Mucosa of rectum (tissue), 2 donors: ENCODE measurements around the gene DIS3L2.

Experiments used
- H3K27ac ChIP-seq, 2 donors: one replicate each; pipeline ENCODE4 v1.7.0; 2013; ENCODE audit warnings: inconsistent platforms in 2 of 2, low read depth in 2 of 2, low read length in 2 of 2
- H3K27me3 ChIP-seq, 2 donors: one replicate each; pipeline ENCODE4 v1.7.0; 2013; ENCODE audit warnings: low read length in 2 of 2; ENCODE audit not compliant: control insufficient read depth in 2 of 2, insufficient read depth in 2 of 2
- H3K36me3 ChIP-seq, 2 donors: one replicate each; pipeline ENCODE4 v1.7.0; 2013; ENCODE audit warnings: low read length in 2 of 2; ENCODE audit not compliant: control insufficient read depth in 2 of 2, insufficient read depth in 2 of 2
- H3K4me1 ChIP-seq, 2 donors: one replicate each; pipeline ENCODE4 v1.7.0; 2013; ENCODE audit warnings: low read length in 2 of 2, mild to moderate bottlenecking in 1 of 2; ENCODE audit not compliant: control insufficient read depth in 2 of 2, insufficient read depth in 2 of 2
- H3K4me3 ChIP-seq, 2 donors: one replicate each; pipeline ENCODE4 v1.7.0; 2013; ENCODE audit warnings: low read length in 2 of 2
- H3K9ac ChIP-seq, 2 donors: one replicate each; pipeline ENCODE4 v1.7.0; 2013; ENCODE audit warnings: low read length in 2 of 2, low read depth in 1 of 2, mild to moderate bottlenecking in 1 of 2
- H3K9me3 ChIP-seq, 2 donors: one replicate each; pipeline ENCODE4 v1.7.0; 2013; ENCODE audit warnings: low read length in 2 of 2; ENCODE audit not compliant: control insufficient read depth in 2 of 2
- donor health status: healthy.
- donor health status: Normal muscosa, but diverticular disease.

The DIS3L2 gene

GRCh38 chr2:232129483-232129882 is 168.0 kb downstream of the DIS3L2 start:
- H3K36me3 ChIP-seq: peaks cover 8 to 10% of the 10 kb centered on the region in 2 donors

GRCh38 chr2:232132181-232132580 is 170.7 kb downstream of the DIS3L2 start:
- H3K4me3 ChIP-seq: no peak overlapping the region
- H3K9me3 ChIP-seq: no peaks in the 10 kb centered on the region
- no peaks in the 10 kb centered on the region for H3K4me1 ChIP-seq
- peaks cover 9 to 11% of the 10 kb centered on the region in 2 donors for H3K36me3 ChIP-seq
- H3K27ac ChIP-seq: no peak overlapping the region
- no peak overlapping the region for H3K9ac ChIP-seq
- H3K27me3 ChIP-seq: no peaks in the 10 kb centered on the region

More at GRCh38 chr2:232129483-232129882, 168.0 kb downstream of the DIS3L2 start:
- no peaks in the 10 kb centered on the region for H3K9me3 ChIP-seq
- H3K4me1 ChIP-seq: peaks cover 0 to 2% of the 10 kb centered on the region in 2 donors
- no peak overlapping the region for H3K4me3 ChIP-seq
- H3K27me3 ChIP-seq: no peaks in the 10 kb centered on the region
- H3K27ac ChIP-seq: no peak overlapping the region
- H3K9ac ChIP-seq: no peak overlapping the region

GRCh38 chr2:232133078-232133477 is 171.6 kb downstream of the DIS3L2 start:
- Histone ChIP-seq H3K4me3 (no peak overlapping the region), H3K36me3 (peaks cover 9 to 11% of the 10 kb centered on the region in 2 donors), H3K4me1 (no peaks in the 10 kb centered on the region), H3K27ac (no peak overlapping the region), H3K9ac (no peak overlapping the region), H3K9me3 (no peaks in the 10 kb centered on the region), H3K27me3 (no peaks in the 10 kb centered on the region)

- no peaks in the 10 kb centered on the region for H3K4me1 ChIP-seq
- H3K9me3 ChIP-seq: no peaks in the 10 kb centered on the region
- H3K27me3 ChIP-seq: no peaks in the 10 kb centered on the region
- no peak overlapping the region for H3K4me3 ChIP-seq
- H3K27ac ChIP-seq: no peak overlapping the region
- no peak overlapping the region for H3K9ac ChIP-seq
- peaks cover 9 to 11% of the 10 kb centered on the region in 2 donors for H3K36me3 ChIP-seq
Measured at GRCh38 chr2:232134939-232135338, 173.4 kb downstream of the DIS3L2 start.

GRCh38 chr2:232137356-232138147 is 176.0 kb downstream of the DIS3L2 start:
- H3K27me3 ChIP-seq: no peaks in the 10 kb centered on the region
- peaks cover 7 to 12% of the 10 kb centered on the region in 2 donors for H3K36me3 ChIP-seq
- H3K4me1 ChIP-seq: no peaks in the 10 kb centered on the region
- H3K4me3 ChIP-seq: no peak overlapping the region
- no peak overlapping the region for H3K27ac ChIP-seq
- H3K9ac ChIP-seq: no peak overlapping the region
- no peaks in the 10 kb centered on the region for H3K9me3 ChIP-seq

GRCh38 chr2:232138441-232138840 is 176.9 kb downstream of the DIS3L2 start:
- Histone ChIP-seq H3K9me3 (no peaks in the 10 kb centered on the region), H3K27me3 (no peaks in the 10 kb centered on the region), H3K4me3 (no peak overlapping the region), H3K36me3 (peaks cover 2 to 7% of the 10 kb centered on the region in 2 donors), H3K27ac (no peak overlapping the region), H3K9ac (no peak overlapping the region), H3K4me1 (no peaks in the 10 kb centered on the region)

- Histone ChIP-seq H3K9ac (no peak overlapping the region), H3K27me3 (no peaks in the 10 kb centered on the region), H3K36me3 (peaks cover 2 to 7% of the 10 kb centered on the region in 2 donors), H3K4me1 (no peaks in the 10 kb centered on the region), H3K27ac (no peak overlapping the region), H3K9me3 (no peaks in the 10 kb centered on the region), H3K4me3 (no peak overlapping the region)
Measured at GRCh38 chr2:232139171-232139594, 177.7 kb downstream of the DIS3L2 start.

GRCh38 chr2:232139786-232140562 is 178.5 kb downstream of the DIS3L2 start:
- Histone ChIP-seq H3K4me3 (no peak overlapping the region), H3K36me3 (peaks cover 2 to 7% of the 10 kb centered on the region in 2 donors), H3K9ac (no peak overlapping the region), H3K4me1 (no peaks in the 10 kb centered on the region), H3K27me3 (no peaks in the 10 kb centered on the region), H3K27ac (no peak overlapping the region), H3K9me3 (no peaks in the 10 kb centered on the region)

GRCh38 chr2:232141591-232141990 is 180.1 kb downstream of the DIS3L2 start:
- H3K36me3 ChIP-seq: peaks cover 4% of the 10 kb centered on the region in 2 donors
- no peak overlapping the region for H3K27ac ChIP-seq
- no peaks in the 10 kb centered on the region for H3K4me1 ChIP-seq
- H3K9me3 ChIP-seq: no peaks in the 10 kb centered on the region
- no peak overlapping the region for H3K4me3 ChIP-seq
- H3K9ac ChIP-seq: no peak overlapping the region
- no peaks in the 10 kb centered on the region for H3K27me3 ChIP-seq

- Histone ChIP-seq H3K9ac (no peak overlapping the region), H3K27ac (no peak overlapping the region), H3K36me3 (peaks cover 4% of the 10 kb centered on the region in 2 donors), H3K27me3 (no peaks in the 10 kb centered on the region), H3K4me3 (no peak overlapping the region), H3K4me1 (no peaks in the 10 kb centered on the region), H3K9me3 (no peaks in the 10 kb centered on the region)
Measured at GRCh38 chr2:232142049-232142448, 180.5 kb downstream of the DIS3L2 start.
